HG03354 (cell line): ENCODE measurements around the gene UGT1A1.

Experiments
- ATAC-seq: cut with Tn5 transposase; IDR thresholded peaks from one replicate; pipeline ENCODE4 v1.9.1; 2021; ENCODE audit warnings: mild to moderate bottlenecking; ENCODE audit not compliant: unreplicated experiment, poor library complexity, severe bottlenecking

Gene UGT1A1

GRCh38 chr2:233756429-233757081 is 3.5 kb upstream of the UGT1A1 start:
- no peak for ATAC-seq

- no peak for ATAC-seq
Measured at GRCh38 chr2:233758141-233758540, 1.9 kb upstream of the UGT1A1 start.

GRCh38 chr2:233758849-233759248 is 1.2 kb upstream of the UGT1A1 start:
- no peak for ATAC-seq

GRCh38 chr2:233761040-233761769 is 1.1 kb downstream of the UGT1A1 start:
- no peak for ATAC-seq

- ATAC-seq, result no peak
Measured at GRCh38 chr2:233764264-233764663, 4.2 kb downstream of the UGT1A1 start.

- ATAC-seq, result no peak
Measured at GRCh38 chr2:233764761-233765160, 4.7 kb downstream of the UGT1A1 start.

GRCh38 chr2:233766416-233766815 is 6.3 kb downstream of the UGT1A1 start:
- no peak for ATAC-seq

GRCh38 chr2:233768076-233768475 is 8.0 kb downstream of the UGT1A1 start:
- ATAC-seq, result no peak

- ATAC-seq, result no peak
Measured at GRCh38 chr2:233769260-233769659, 9.2 kb downstream of the UGT1A1 start.

- no peak for ATAC-seq
Measured at GRCh38 chr2:233772153-233772552, 12.1 kb downstream of the UGT1A1 start.

GRCh38 chr2:233772583-233772982 is 12.5 kb downstream of the UGT1A1 start:
- no peak for ATAC-seq

GRCh38 chr2:233773854-233774253 is 13.8 kb downstream of the UGT1A1 start:
- ATAC-seq, result no peak

- no peak for ATAC-seq
Measured at GRCh38 chr2:233775414-233775813, 15.3 kb downstream of the UGT1A1 start.

- no peak for ATAC-seq
Measured at GRCh38 chr2:233778030-233778429, 18.0 kb downstream of the UGT1A1 start, which contains the start of gene MROH2A. Gene MROH2A, plus strand, starts transcription at chr2:233778330. Its CDS starts 1,029 bp downstream, at chr2:233779359.

- ATAC-seq, result no peak
Measured at GRCh38 chr2:233779722-233780121, 19.7 kb downstream of the UGT1A1 start.

- no peak for ATAC-seq
Measured at GRCh38 chr2:233780771-233781170, 20.7 kb downstream of the UGT1A1 start.

GRCh38 chr2:233789554-233789953 is 29.5 kb downstream of the UGT1A1 start:
- no peak for ATAC-seq

GRCh38 chr2:233791151-233791882 is 31.2 kb downstream of the UGT1A1 start:
- no peak for ATAC-seq

GRCh38 chr2:233791883-233792329 is 31.8 kb downstream of the UGT1A1 start:
- no peak for ATAC-seq

GRCh38 chr2:233792720-233793119 is 32.6 kb downstream of the UGT1A1 start:
- ATAC-seq, result no peak
